Brain pericyte (primary cell): ENCODE data around the gene DUSP6.
"Not testable (repeated sequence)": the region's sequence is repeated elsewhere in the genome, so short reads cannot be mapped to it uniquely, and the experiment has no call there.

ENCODE experiments used
- DNase-seq: peaks from one replicate; pipeline ENCODE4 v3.0.0-alpha.2; 2012; ENCODE audit warnings: low read depth, low spot score

Gene DUSP6

GRCh38 chr12:89352242-89352491, 134 bp downstream of the DUSP6 start:
- no peak for DNase-seq

- DNase-seq: no peak
Observed at GRCh38 chr12:89351489-89352241, 636 bp downstream of the DUSP6 start.

- no peak for DNase-seq
Observed at GRCh38 chr12:89350630-89351488, 1.4 kb downstream of the DUSP6 start.

GRCh38 chr12:89350260-89350629, 2.1 kb downstream of the DUSP6 start:
- DNase-seq: no peak

- no peak for DNase-seq
Observed at GRCh38 chr12:89349814-89350213, 2.5 kb downstream of the DUSP6 start.

GRCh38 chr12:89348894-89349699, 3.2 kb downstream of the DUSP6 start:
- DNase-seq: no peak

- DNase-seq: no peak
Observed at GRCh38 chr12:89347325-89347829, 4.9 kb downstream of the DUSP6 start.

- DNase-seq: no peak
Observed at GRCh38 chr12:89346741-89347324, 5.5 kb downstream of the DUSP6 start.

- DNase-seq: no peak
Observed at GRCh38 chr12:89345830-89346740, 6.2 kb downstream of the DUSP6 start.

- no peak for DNase-seq
Observed at GRCh38 chr12:89345376-89345775, 6.9 kb downstream of the DUSP6 start.

- DNase-seq: no peak
Observed at GRCh38 chr12:89344862-89345202, 7.5 kb downstream of the DUSP6 start.

- no peak for DNase-seq
Observed at GRCh38 chr12:89344043-89344861, 8.0 kb downstream of the DUSP6 start.

- no peak for DNase-seq
Observed at GRCh38 chr12:89343127-89343526, 9.2 kb downstream of the DUSP6 start.

- DNase-seq: no peak
Observed at GRCh38 chr12:89340861-89341260, 11.4 kb downstream of the DUSP6 start.

- DNase-seq: no peak
Observed at GRCh38 chr12:89339526-89339925, 12.8 kb downstream of the DUSP6 start.

- DNase-seq: not testable (repeated sequence)
Observed at GRCh38 chr12:89337136-89337535, 15.2 kb downstream of the DUSP6 start.

GRCh38 chr12:89335452-89336244, 16.7 kb downstream of the DUSP6 start:
- no peak for DNase-seq

GRCh38 chr12:89334548-89335169, 17.6 kb downstream of the DUSP6 start:
- DNase-seq: no peak
